Caco-2 (cell line): ENCODE measurements around the gene LRTM1. TPM values are rescaled to one million over a fixed set of nuclear protein-coding genes. Genes with fewer than 3 reads are reported as not detected.

Experiments used
- BruUV-seq: library from RNA; stranded (reverse); fragments of 400-500 nt; replicated peaks from 2 replicates; lab custom pipeline; 2021; lab: Mats Ljungman, UMichigan
- CTCF ChIA-PET: fragments of 300-600 bp; sonication (Branson Sonifier 250); formaldehyde crosslinking; loops from one replicate; lab custom pipeline; 2022; ENCODE audit warnings: antibody characterized with exemption; lab: Charles Lee
- POLR2A ChIA-PET: fragments of 300-600 bp; sonication (Branson Sonifier 250); formaldehyde crosslinking; loops from one replicate; lab custom pipeline; 2022; ENCODE audit warnings: antibody characterized with exemption; lab: Charles Lee
- DNase-seq, 2 experiments: peaks; one replicate each; pipeline versions ENCODE4 v3.0.0 to v3.0.0-alpha.2; 2020 to 2022
- H3K27me3 ChIP-seq: replicated peaks from 2 replicates; pipeline ENCODE4 v1.6.0; 2011; ENCODE audit warnings: low read length; ENCODE audit not compliant: control insufficient read depth, insufficient read depth
- H3K36me3 ChIP-seq: 2 replicates; pipeline ENCODE4 v1.5.1; 2011; ENCODE audit warnings: low read length; ENCODE audit not compliant: control insufficient read depth, insufficient read depth
- H3K4me1 ChIP-seq: fragments of 250-450 bp; sonication (Bioruptor Pico); 2 replicates; pipeline ENCODE4 v1.5.1; 2020; ENCODE audit warnings: mild to moderate bottlenecking
- H3K4me3 ChIP-seq: 2 replicates; pipeline ENCODE4 v1.5.1; 2011; ENCODE audit warnings: low read depth, mild to moderate bottlenecking, control low read depth, low read length
- H3K9me3 ChIP-seq: fragments of 250-450 bp; sonication (Bioruptor Pico); 2 replicates; pipeline ENCODE4 v1.5.1; 2020; ENCODE audit warnings: mild to moderate bottlenecking, moderate library complexity
- H3K27ac Mint-ChIP-seq: one replicate; pipeline ENCODE4 v1.8.0; 2022; ENCODE audit warnings: mixed read lengths; ENCODE audit not compliant: unreplicated experiment
- H3K27me3 Mint-ChIP-seq: one replicate; pipeline ENCODE4 v1.8.0; 2022; ENCODE audit warnings: mixed read lengths; ENCODE audit not compliant: insufficient read depth, unreplicated experiment
- H3K36me3 Mint-ChIP-seq: one replicate; pipeline ENCODE4 v1.8.0; 2022; ENCODE audit warnings: mild to moderate bottlenecking, mixed read lengths; ENCODE audit not compliant: insufficient read depth, unreplicated experiment
- H3K4me1 Mint-ChIP-seq: one replicate; pipeline ENCODE4 v1.8.0; 2022; ENCODE audit warnings: low read depth, mixed read lengths; ENCODE audit not compliant: unreplicated experiment
- H3K4me3 Mint-ChIP-seq: one replicate; pipeline ENCODE4 v1.8.0; 2022; ENCODE audit warnings: mild to moderate bottlenecking, moderate library complexity, mixed read lengths; ENCODE audit not compliant: unreplicated experiment
- H3K9me3 Mint-ChIP-seq: one replicate; pipeline ENCODE4 v1.8.0; 2022; ENCODE audit warnings: mixed read lengths; ENCODE audit not compliant: unreplicated experiment
- CTCF ChIP-seq, 2 experiments: fragments of 200-600 bp in 1 of 2; IDR thresholded peaks; 1 replicate in 1 of 2; 2 replicates in 1 of 2; pipeline versions ENCODE4 v1.5.1 to v1.8.0; 2011 to 2022; ENCODE audit warnings: antibody characterized with exemption in 1 of 2, control low read depth in 1 of 2, inconsistent platforms in 1 of 2, low read depth in 1 of 2, low read length in 1 of 2, mild to moderate bottlenecking in 1 of 2, moderate library complexity in 1 of 2; ENCODE audit not compliant: insufficient read depth in 1 of 2, severe bottlenecking in 1 of 2, unreplicated experiment in 1 of 2
- intact Hi-C: fragments of 100-400 bp; cut with micrococcal nuclease; formaldehyde crosslinking; loops from one replicate; pipeline ENCODE4 v1.10.0; 2022; ENCODE audit not compliant: unreplicated experiment
- total RNA-seq: library from RNA; stranded (reverse); gene quantifications from 2 replicates; pipeline ENCODE4 v1.2.3, GENCODE V29; 2022

Gene LRTM1
- total RNA-seq, 1 experiment from 2014 or later = not detected

DNA sequence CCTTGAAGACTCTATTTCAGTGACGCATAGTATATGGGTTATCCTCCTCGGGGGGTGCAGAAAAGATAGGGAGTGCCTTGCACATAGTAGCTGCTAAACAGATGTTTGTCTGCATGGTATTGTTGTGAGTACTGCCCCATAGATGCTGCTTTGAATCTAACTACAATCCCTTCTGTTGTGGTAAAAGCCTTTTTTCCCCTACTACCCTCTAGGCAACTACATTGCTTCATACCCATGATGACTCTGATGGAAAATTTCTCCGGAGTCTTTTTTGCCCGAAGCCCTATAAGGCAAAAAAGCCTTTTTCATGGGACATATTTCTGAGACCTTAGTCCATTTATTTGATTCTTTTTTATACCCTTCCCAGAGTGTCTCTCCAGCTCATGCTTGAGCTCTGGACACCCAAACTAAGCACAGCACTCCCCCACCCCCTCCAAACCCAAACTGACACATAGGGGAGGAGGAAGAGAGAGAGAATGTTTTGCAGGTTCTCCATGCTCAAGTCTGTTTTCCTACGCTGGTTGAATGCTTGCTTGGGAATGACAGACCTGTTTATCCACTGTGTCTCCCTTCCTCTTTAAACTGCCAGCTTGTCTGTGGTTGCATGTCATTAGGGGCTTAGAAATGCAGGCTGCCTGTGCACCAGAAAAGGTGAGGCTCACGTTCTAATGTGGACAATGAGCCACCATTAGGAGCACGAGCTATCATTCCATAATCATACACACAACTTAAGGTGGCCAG, 52.9 kb downstream of the LRTM1 start:
- Mint-ChIP-seq H3K36me3 (no peaks in the 10 kb centered on the region), H3K27ac (no peak overlapping the region), H3K9me3 (no peaks in the 10 kb centered on the region), H3K4me3 (no peak overlapping the region), H3K27me3 (peaks cover 23% of the 10 kb centered on the region), H3K4me1 (no peaks in the 10 kb centered on the region)
- Histone ChIP-seq H3K4me3 (no peak overlapping the region), H3K9me3 (no peaks in the 10 kb centered on the region), H3K27me3 (no peaks in the 10 kb centered on the region; the same call in 1 of the 2 replicates), H3K4me1 (no peaks in the 10 kb centered on the region), H3K36me3 (no peaks in the 10 kb centered on the region)
- intact Hi-C loops = loop anchor here (10.0 kb wide), 1 partner anchor 80 kb away; no protein-coding TSS in a partner anchor
- no TSS peak for BruUV-seq
- ChIA-PET CTCF (no interaction called here), POLR2A (no interaction called here)
- TF ChIP-seq CTCF (IDR thresholded peaks at IDR 0.05; ENCODE audit: insufficient read depth in 1 of 2, low read depth in 1 of 2, low read length in 1 of 2, severe bottlenecking in 1 of 2, unreplicated experiment in 1 of 2) = no peak
- DNase-seq = no peak

DNA sequence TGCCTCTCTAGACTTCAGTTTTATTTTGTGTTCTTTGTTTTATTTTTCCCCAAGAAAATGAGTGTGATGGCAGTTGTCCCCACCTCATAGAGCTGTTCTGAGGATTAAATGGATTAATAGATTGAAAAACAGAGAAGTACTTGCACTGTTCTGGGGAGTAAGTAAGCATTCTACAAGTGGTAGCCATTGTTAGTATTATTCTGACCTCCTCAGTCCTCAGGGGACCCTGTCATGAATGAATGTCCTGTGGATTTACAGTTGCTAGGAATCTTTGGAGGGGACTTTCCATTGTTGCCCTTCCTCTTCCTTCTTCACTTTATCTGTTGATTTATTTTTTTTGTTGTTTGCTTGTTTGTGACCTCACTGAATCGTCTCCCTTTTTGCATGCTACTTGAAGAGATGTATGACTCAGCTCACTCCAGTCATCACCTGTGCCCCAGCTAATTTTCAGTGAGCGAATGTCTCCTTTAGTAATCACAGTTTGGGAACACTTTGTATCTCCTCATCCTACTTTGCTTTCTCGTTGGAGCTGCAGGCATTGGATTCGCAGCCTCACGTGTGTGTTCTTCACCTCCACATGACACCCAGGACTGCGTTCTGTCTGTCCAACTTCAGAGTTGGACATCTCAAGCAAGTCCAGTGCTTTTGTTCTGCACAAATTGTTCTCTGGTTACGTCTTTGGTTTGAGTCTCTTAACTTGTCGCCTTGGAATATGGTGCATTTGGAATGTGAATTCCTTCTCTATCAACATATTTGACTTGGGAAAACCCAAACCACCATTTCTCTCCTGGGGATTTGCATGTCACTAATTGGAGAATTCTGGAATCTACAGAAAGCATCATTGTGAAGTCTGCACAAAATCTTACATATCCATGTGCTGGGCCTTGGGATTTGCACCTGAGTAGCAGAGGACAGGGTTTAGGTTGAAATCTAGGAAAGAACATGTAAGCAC, 54.5 kb downstream of the LRTM1 start:
- H3K9me3 Mint-ChIP-seq = no peaks in the 10 kb centered on the region
- H3K27ac Mint-ChIP-seq = no peak overlapping the region
- no peak for TF ChIP-seq CTCF (IDR thresholded peaks at IDR 0.05; ENCODE audit: insufficient read depth in 1 of 2, low read depth in 1 of 2, low read length in 1 of 2, severe bottlenecking in 1 of 2, unreplicated experiment in 1 of 2)
- no TSS peak for BruUV-seq
- CTCF ChIA-PET = no interaction called here
- no peaks in the 10 kb centered on the region for H3K9me3 ChIP-seq
- H3K4me3 ChIP-seq = no peak overlapping the region
- H3K36me3 ChIP-seq = no peaks in the 10 kb centered on the region
- no peak overlapping the region for H3K4me3 Mint-ChIP-seq
- H3K27me3 Mint-ChIP-seq = peaks cover 14% of the 10 kb centered on the region
- H3K4me1 Mint-ChIP-seq = no peaks in the 10 kb centered on the region
- no peaks in the 10 kb centered on the region for H3K4me1 ChIP-seq
- no peaks in the 10 kb centered on the region; the same call in 1 of the 2 replicates for H3K27me3 ChIP-seq
- POLR2A ChIA-PET = no interaction called here
- no peak for DNase-seq
- intact Hi-C loops = loop anchor here (10.0 kb wide), 1 partner anchor 81 kb away; no protein-coding TSS in a partner anchor
- H3K36me3 Mint-ChIP-seq = no peaks in the 10 kb centered on the region

GRCh38 chr3:54871867-54872266, 56.0 kb downstream of the LRTM1 start:
- BruUV-seq = no TSS peak
- Mint-ChIP-seq H3K27ac (no peak overlapping the region), H3K4me3 (no peak overlapping the region), H3K27me3 (peaks cover 13% of the 10 kb centered on the region), H3K4me1 (no peaks in the 10 kb centered on the region), H3K9me3 (no peaks in the 10 kb centered on the region), H3K36me3 (no peaks in the 10 kb centered on the region)
- Histone ChIP-seq H3K4me3 (no peak overlapping the region), H3K4me1 (no peaks in the 10 kb centered on the region), H3K9me3 (no peaks in the 10 kb centered on the region), H3K36me3 (no peaks in the 10 kb centered on the region), H3K27me3 (no peaks in the 10 kb centered on the region; the same call in 1 of the 2 replicates)
- no peak for TF ChIP-seq CTCF (IDR thresholded peaks at IDR 0.05; ENCODE audit: insufficient read depth in 1 of 2, low read depth in 1 of 2, low read length in 1 of 2, severe bottlenecking in 1 of 2, unreplicated experiment in 1 of 2)
- intact Hi-C loops = loop anchor here (10.0 kb wide), 1 partner anchor 83 kb away; no protein-coding TSS in a partner anchor
- ChIA-PET POLR2A (no interaction called here), CTCF (no interaction called here)
- DNase-seq = no peak
